HCT116 (cell line): Measurements from ENCODE around the gene DYNLT2B. TPM values are rescaled to one million over a fixed set of nuclear protein-coding genes. Genes with fewer than 3 reads are reported as not detected.

Source experiments
- ATAC-seq: fragments of 200-7000 bp; cut with Tn5 transposase; 2 replicates; pipeline ENCODE4 v1.9.1; 2020; ENCODE audit warnings: mild to moderate bottlenecking, moderate library complexity
- BruUV-seq: library from RNA; stranded (reverse); fragments of 400-500 nt; replicated peaks from 2 replicates; lab custom pipeline; 2021; lab: Mats Ljungman, UMichigan
- CTCF ChIA-PET: fragments of 300-600 bp; sonication (Branson Sonifier 250); formaldehyde crosslinking; loops from one replicate; lab custom pipeline; 2021; ENCODE audit warnings: antibody characterized with exemption; lab: Charles Lee
- POLR2A ChIA-PET: fragments of 300-600, 350-600 bp; sonication (Branson Sonifier 250); formaldehyde crosslinking; loops from one replicate; lab custom pipeline; 2021; ENCODE audit warnings: antibody characterized with exemption; lab: Charles Lee
- RAD21 ChIA-PET, 2 experiments: fragments of 300-600 bp; sonication (Branson Sonifier 250); formaldehyde crosslinking; loops; one replicate each; lab custom pipeline; 2023; ENCODE audit warnings: low total read pairs in 2 of 2; ENCODE audit not compliant: uncharacterized antibody in 2 of 2, unreplicated experiment in 2 of 2, low non-redundant PET in 1 of 2; lab: Charles Lee
- DNase-seq: peaks from one replicate; pipeline ENCODE4 v3.0.0-alpha.2; 2010; ENCODE audit warnings: low read depth, low spot score
- H2AFZ ChIP-seq: fragments of 200-600 bp; shearing (Covaris generic), sonication (generic); 2 replicates; pipeline ENCODE4 v1.6.1; 2017; ENCODE audit warnings: low read depth, mixed run types, mixed read lengths, antibody characterized with exemption, low read length; ENCODE audit not compliant: poor library complexity, severe bottlenecking
- H3K27ac ChIP-seq: 2 replicates; pipeline ENCODE4 v1.5.1; 2012; ENCODE audit warnings: low read depth, low read length
- H3K27me3 ChIP-seq: fragments of 200-600 bp; sonication (generic); 2 replicates; pipeline ENCODE4 v1.6.1; 2016; ENCODE audit warnings: mixed run types, low read length, mixed read lengths; ENCODE audit not compliant: insufficient read depth
- H3K36me3 ChIP-seq, 2 experiments: fragments of 200-500 bp in 1 of 2; fragments of 200-600 bp in 1 of 2; sonication (Bioruptor generic) in 1 of 2; sonication (generic) in 1 of 2; 2 replicates each; pipeline versions ENCODE4 v1.5.1 to v1.6.1; 2014 to 2016; ENCODE audit warnings: low read length in 2 of 2, inconsistent platforms in 1 of 2, mixed read lengths in 1 of 2, mixed run types in 1 of 2; ENCODE audit not compliant: insufficient read depth in 2 of 2, control insufficient read depth in 1 of 2
- H3K4me1 ChIP-seq, 2 experiments: fragments of 200-600 bp in 1 of 2; sonication (generic) in 1 of 2; 2 replicates each; pipeline versions ENCODE4 v1.5.1 to v1.6.1; 2012 to 2017; ENCODE audit warnings: low read length in 2 of 2, inconsistent platforms in 1 of 2, mild to moderate bottlenecking in 1 of 2, mixed read lengths in 1 of 2, mixed run types in 1 of 2, moderate library complexity in 1 of 2; ENCODE audit not compliant: insufficient read depth in 2 of 2, control insufficient read depth in 1 of 2
- H3K4me2 ChIP-seq: fragments of 200-600 bp; sonication (generic); 2 replicates; pipeline ENCODE4 v1.6.1; 2017; ENCODE audit warnings: mixed run types, low read length, mixed read lengths
- H3K4me3 ChIP-seq, 2 experiments: fragments of 200-600 bp in 1 of 2; sonication (generic) in 1 of 2; replicated peaks in 1 of 2; 2 replicates each; pipeline ENCODE4 v1.5.1; 2011 to 2016; ENCODE audit warnings: low read length in 2 of 2, control low read depth in 1 of 2, low read depth in 1 of 2, mild to moderate bottlenecking in 1 of 2, mixed read lengths in 1 of 2, mixed run types in 1 of 2
- H3K79me2 ChIP-seq: fragments of 200-600 bp; sonication (generic); 2 replicates; pipeline ENCODE4 v1.6.1; 2017; ENCODE audit warnings: mild to moderate bottlenecking, mixed run types, low read length, moderate library complexity, mixed read lengths; ENCODE audit not compliant: insufficient read depth
- H3K9ac ChIP-seq: fragments of 200-600 bp; sonication (generic); 2 replicates; pipeline ENCODE4 v1.6.1; 2016; ENCODE audit warnings: low read length, mixed read lengths
- H3K9me2 ChIP-seq: fragments of 200-600 bp; sonication (generic), shearing (Covaris generic); 2 replicates; pipeline ENCODE4 v1.6.1; 2017; ENCODE audit warnings: mixed run types, mild to moderate bottlenecking, moderate library complexity; ENCODE audit not compliant: insufficient read depth
- H3K9me3 ChIP-seq, 2 experiments: fragments of 200-500 bp in 1 of 2; fragments of 200-600 bp in 1 of 2; sonication (Bioruptor generic) in 1 of 2; sonication (generic) in 1 of 2; 2 replicates each; pipeline ENCODE4 v1.6.1; 2014 to 2017; ENCODE audit warnings: low read length in 2 of 2, mixed read lengths in 2 of 2, inconsistent platforms in 1 of 2, low read depth in 1 of 2, mild to moderate bottlenecking in 1 of 2, mixed run types in 1 of 2, moderate library complexity in 1 of 2; ENCODE audit not compliant: control insufficient read depth in 1 of 2, insufficient read depth in 1 of 2
- H4K20me1 ChIP-seq: fragments of 200-600 bp; sonication (generic), shearing (Covaris generic); 2 replicates; pipeline ENCODE4 v1.6.1; 2017; ENCODE audit warnings: mixed run types, mild to moderate bottlenecking, moderate library complexity; ENCODE audit not compliant: insufficient read depth
- CBX3 ChIP-seq: IDR thresholded peaks from 2 replicates; pipeline ENCODE4 v1.6.1; 2012; ENCODE audit warnings: low read depth
- CEBPB ChIP-seq: IDR thresholded peaks from 2 replicates; pipeline ENCODE4 v1.6.1; 2012; ENCODE audit warnings: low read depth
- EZH2 ChIP-seq: fragments of 200-600 bp; sonication (generic); IDR thresholded peaks from 2 replicates; pipeline ENCODE4 v1.6.1; 2017; ENCODE audit warnings: antibody characterized with exemption, mixed run types
- FOSL1 ChIP-seq: IDR thresholded peaks from 2 replicates; pipeline ENCODE4 v1.6.1; 2012; ENCODE audit warnings: low read depth
- JUND ChIP-seq: IDR thresholded peaks from 2 replicates; pipeline ENCODE4 v1.6.1; 2012
- POLR2A ChIP-seq: IDR thresholded peaks from 2 replicates; pipeline ENCODE4 v1.7.0; 2011; ENCODE audit warnings: borderline replicate concordance; ENCODE audit not compliant: insufficient read depth, insufficient read length; ENCODE audit errors: extremely low read depth
- SIN3A ChIP-seq: IDR thresholded peaks from 2 replicates; pipeline ENCODE4 v1.6.1; 2012; ENCODE audit warnings: low read depth
- SP1 ChIP-seq: IDR thresholded peaks from 2 replicates; pipeline ENCODE4 v1.6.1; 2012; ENCODE audit warnings: low read depth
- SRF ChIP-seq: IDR thresholded peaks from 2 replicates; pipeline ENCODE4 v1.6.1; 2012; ENCODE audit warnings: low read depth
- TCF7L2 ChIP-seq: IDR thresholded peaks from 2 replicates; pipeline ENCODE4 v1.7.0; 2011; ENCODE audit warnings: borderline replicate concordance, inconsistent platforms; ENCODE audit not compliant: insufficient read depth, insufficient read length; ENCODE audit errors: extremely low read depth
- YY1 ChIP-seq: IDR thresholded peaks from 2 replicates; pipeline ENCODE4 v1.6.1; 2011; ENCODE audit warnings: low read length, low read depth, moderate library complexity, mild to moderate bottlenecking; ENCODE audit not compliant: insufficient replicate concordance; ENCODE audit errors: extremely low read depth
- ZFX ChIP-seq: fragments of 450-650 bp; IDR thresholded peaks from 2 replicates; pipeline ENCODE4 v1.6.1; 2017
- ZNF274 ChIP-seq: fragments of 200-500 bp; sonication (Bioruptor generic); IDR thresholded peaks from 2 replicates; pipeline ENCODE4 v1.6.1; 2014; ENCODE audit warnings: mild to moderate bottlenecking, low read depth, low read length, inconsistent platforms
- intact Hi-C: fragments of 100-400 bp; cut with micrococcal nuclease; formaldehyde crosslinking; loops from 2 replicates; pipeline ENCODE4 v1.10.0; 2022
- total RNA-seq: library from RNA; stranded (reverse); gene quantifications from one replicate; pipeline ENCODE4 v1.2.1, GENCODE V29; 2021; ENCODE audit not compliant: unreplicated experiment
- TF ChIP-seq, protein P1 (sequence below): IDR thresholded peaks from 2 replicates; pipeline ENCODE4 v1.6.1; 2012
- TF ChIP-seq, protein P2 (sequence below): IDR thresholded peaks from 2 replicates; pipeline ENCODE4 v1.6.1; 2012
- TF ChIP-seq, protein P3 (sequence below), 3 experiments: fragments of 200-600 bp in 1 of 3; sonication (generic) in 1 of 3; IDR thresholded peaks in 2 of 3; conservative IDR thresholded peaks in 1 of 3; 2 replicates each; pipeline ENCODE4 v1.5.1; 2012 to 2017; ENCODE audit warnings: low read depth in 2 of 3, low read length in 2 of 3, antibody characterized with exemption in 1 of 3, borderline replicate concordance in 1 of 3, control low read depth in 1 of 3, mild to moderate bottlenecking in 1 of 3, mixed read lengths in 1 of 3, mixed run types in 1 of 3, moderate library complexity in 1 of 3; ENCODE audit not compliant: insufficient read depth in 1 of 3

The DYNLT2B gene
- total RNA-seq, 1 experiment from 2014 or later, result 9.7 TPM

DNA sequence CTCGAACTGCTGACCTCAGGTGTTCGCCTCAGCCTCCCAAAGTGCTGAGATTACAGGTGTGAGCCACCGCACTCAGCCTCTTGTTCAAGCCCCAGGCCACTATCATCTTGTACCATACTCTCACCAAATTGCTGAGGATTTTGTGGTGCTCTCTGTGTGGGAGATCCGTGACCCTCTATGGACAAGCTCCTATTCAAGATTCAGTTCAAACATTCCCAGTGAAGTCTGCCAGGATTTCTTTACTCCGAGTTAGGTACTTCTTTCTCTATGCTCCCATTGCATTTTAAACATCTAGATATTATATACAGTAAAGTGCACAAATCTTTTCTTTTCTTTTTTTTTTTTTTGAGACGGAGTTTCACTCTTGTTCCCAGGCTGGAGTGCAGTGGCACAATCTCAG, 21.0 kb upstream of the DYNLT2B start:
- Histone ChIP-seq H3K36me3 (no peaks in the 10 kb centered on the region), H2AFZ (no peak overlapping the region), H4K20me1 (no peaks in the 10 kb centered on the region), H3K9me2 (no peaks in the 10 kb centered on the region), H3K9ac (peak overlapping the region; percentile 68), H3K4me2 (peak overlapping the region; percentile 74), H3K4me3 (peak overlapping the region in 1 of 2 experiments; percentile 55; a peak in 1 of 4 replicates), H3K27ac (peak overlapping the region; percentile 72), H3K9me3 (no peaks in the 10 kb centered on the region), H3K79me2 (no peaks in the 10 kb centered on the region; the same call in 1 of the 2 replicates), H3K27me3 (no peaks in the 10 kb centered on the region), H3K4me1 (peaks cover 43 to 67% of the 10 kb centered on the region in 2 experiments)
- no TSS peak for BruUV-seq
- RAD21 ChIA-PET, result interaction anchor here in 1 of 2 experiments (0.7 to 1.0 kb wide), 2 partner anchors 21 to 190 kb away, joined by 3 read pairs; partner anchors contain the start of gene DYNLT2B
- DNase-seq (no peak), ATAC-seq (no peak)
- POLR2A ChIA-PET, result interaction anchor here (1.6 kb wide), 1 partner anchor 20 kb away, joined by 7 read pairs; no protein-coding TSS in a partner anchor
- CTCF ChIA-PET, result no interaction called here
- intact Hi-C loops, result loop anchor here (5.0 kb wide), 1 partner anchor 163 kb away; the partner anchor contains the start of gene RNF168
- TF ChIP-seq SRF (no peak), CBX3 (no peak), JUND (no peak), POLR2A (no peak), YY1 (no peak), ZNF274 (no peak), TCF7L2 (no peak), EZH2 (no peak), ZFX (no peak), SIN3A (no peak), SP1 (no peak), FOSL1 (no peak), CEBPB (no peak)
- TF ChIP-seq, protein P1, sequence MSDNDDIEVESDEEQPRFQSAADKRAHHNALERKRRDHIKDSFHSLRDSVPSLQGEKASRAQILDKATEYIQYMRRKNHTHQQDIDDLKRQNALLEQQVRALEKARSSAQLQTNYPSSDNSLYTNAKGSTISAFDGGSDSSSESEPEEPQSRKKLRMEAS, result no peak
- TF ChIP-seq, protein P2, sequence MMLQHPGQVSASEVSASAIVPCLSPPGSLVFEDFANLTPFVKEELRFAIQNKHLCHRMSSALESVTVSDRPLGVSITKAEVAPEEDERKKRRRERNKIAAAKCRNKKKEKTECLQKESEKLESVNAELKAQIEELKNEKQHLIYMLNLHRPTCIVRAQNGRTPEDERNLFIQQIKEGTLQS, result no peak
- TF ChIP-seq, protein P3, sequence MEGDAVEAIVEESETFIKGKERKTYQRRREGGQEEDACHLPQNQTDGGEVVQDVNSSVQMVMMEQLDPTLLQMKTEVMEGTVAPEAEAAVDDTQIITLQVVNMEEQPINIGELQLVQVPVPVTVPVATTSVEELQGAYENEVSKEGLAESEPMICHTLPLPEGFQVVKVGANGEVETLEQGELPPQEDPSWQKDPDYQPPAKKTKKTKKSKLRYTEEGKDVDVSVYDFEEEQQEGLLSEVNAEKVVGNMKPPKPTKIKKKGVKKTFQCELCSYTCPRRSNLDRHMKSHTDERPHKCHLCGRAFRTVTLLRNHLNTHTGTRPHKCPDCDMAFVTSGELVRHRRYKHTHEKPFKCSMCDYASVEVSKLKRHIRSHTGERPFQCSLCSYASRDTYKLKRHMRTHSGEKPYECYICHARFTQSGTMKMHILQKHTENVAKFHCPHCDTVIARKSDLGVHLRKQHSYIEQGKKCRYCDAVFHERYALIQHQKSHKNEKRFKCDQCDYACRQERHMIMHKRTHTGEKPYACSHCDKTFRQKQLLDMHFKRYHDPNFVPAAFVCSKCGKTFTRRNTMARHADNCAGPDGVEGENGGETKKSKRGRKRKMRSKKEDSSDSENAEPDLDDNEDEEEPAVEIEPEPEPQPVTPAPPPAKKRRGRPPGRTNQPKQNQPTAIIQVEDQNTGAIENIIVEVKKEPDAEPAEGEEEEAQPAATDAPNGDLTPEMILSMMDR (IDR thresholded peaks at IDR 0.05 in 2 of 3, conservative IDR thresholded peaks at IDR 0.05 in 1 of 3; ENCODE audit: borderline replicate concordance in 1 of 3, insufficient read depth in 1 of 3, low read depth in 2 of 3, low read length in 2 of 3), result no peak
